ENCODE measurements around the gene EIF3A.

GRCh38 chr10:118993214-118993613 is 87.4 kb downstream of the EIF3A start:
- TF ChIP-seq POLR2AphosphoS5 (IDR thresholded peaks at IDR 0.05): no peak
- no peak for TF ChIP-seq POLR2A (IDR thresholded peaks at IDR 0.05)

All from upper lobe of left lung (tissue), 4 donors.